OCI-LY3 (cell line): ENCODE measurements around the gene MAB21L3.

Experiments
- EZH2phosphoT487 ChIP-seq: fragments of 200-600 bp; shearing (Covaris generic); IDR thresholded peaks from 2 replicates; pipeline ENCODE4 v1.6.1; 2018; ENCODE audit warnings: antibody characterized with exemption, mixed run types, low read depth
- TF ChIP-seq, protein P1 (sequence below): fragments of 200-600, 300-600 bp; sonication (generic); IDR thresholded peaks from 2 replicates; pipeline ENCODE4 v1.5.1; 2014; ENCODE audit warnings: antibody characterized with exemption, low read length, low read depth

DNA sequence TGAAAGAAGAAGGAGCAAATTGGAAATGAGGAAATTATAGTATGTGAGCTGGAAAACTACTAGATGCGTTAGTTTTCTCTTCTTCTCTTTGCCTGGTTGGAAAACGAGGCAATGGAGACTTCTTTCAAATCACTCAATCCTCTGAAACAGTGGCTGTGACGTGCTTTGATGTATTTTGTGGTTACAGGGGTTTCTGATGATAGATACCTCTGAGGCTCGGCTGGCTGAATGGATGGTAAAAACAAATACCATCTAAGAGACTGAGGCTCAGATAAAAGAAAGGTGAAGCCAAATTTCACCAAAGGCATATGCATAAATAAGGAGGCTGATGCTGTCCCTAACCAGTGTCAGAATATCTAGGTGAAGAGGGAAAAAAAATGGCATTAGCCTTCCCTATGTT is 15.1 kb downstream of the MAB21L3 start:
- TF ChIP-seq, protein P1, sequence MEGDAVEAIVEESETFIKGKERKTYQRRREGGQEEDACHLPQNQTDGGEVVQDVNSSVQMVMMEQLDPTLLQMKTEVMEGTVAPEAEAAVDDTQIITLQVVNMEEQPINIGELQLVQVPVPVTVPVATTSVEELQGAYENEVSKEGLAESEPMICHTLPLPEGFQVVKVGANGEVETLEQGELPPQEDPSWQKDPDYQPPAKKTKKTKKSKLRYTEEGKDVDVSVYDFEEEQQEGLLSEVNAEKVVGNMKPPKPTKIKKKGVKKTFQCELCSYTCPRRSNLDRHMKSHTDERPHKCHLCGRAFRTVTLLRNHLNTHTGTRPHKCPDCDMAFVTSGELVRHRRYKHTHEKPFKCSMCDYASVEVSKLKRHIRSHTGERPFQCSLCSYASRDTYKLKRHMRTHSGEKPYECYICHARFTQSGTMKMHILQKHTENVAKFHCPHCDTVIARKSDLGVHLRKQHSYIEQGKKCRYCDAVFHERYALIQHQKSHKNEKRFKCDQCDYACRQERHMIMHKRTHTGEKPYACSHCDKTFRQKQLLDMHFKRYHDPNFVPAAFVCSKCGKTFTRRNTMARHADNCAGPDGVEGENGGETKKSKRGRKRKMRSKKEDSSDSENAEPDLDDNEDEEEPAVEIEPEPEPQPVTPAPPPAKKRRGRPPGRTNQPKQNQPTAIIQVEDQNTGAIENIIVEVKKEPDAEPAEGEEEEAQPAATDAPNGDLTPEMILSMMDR = no peak
- TF ChIP-seq EZH2phosphoT487 = no peak
